K562 (cell line): Measurements from ENCODE around the gene TSSK6. TPM values are rescaled to one million over a fixed set of nuclear protein-coding genes. Genes with fewer than 3 reads are reported as not detected.

ENCODE experiments used
- ATAC-seq: fragments of 200-7000 bp; cut with Tn5 transposase; 3 replicates; pipeline ENCODE4 v1.9.1; 2020; ENCODE audit warnings: moderate library complexity
- BruUV-seq: library from RNA; stranded (reverse); fragments of 400-500 nt; replicated peaks from 2 replicates; lab custom pipeline; 2021; lab: Mats Ljungman, UMichigan
- CTCF ChIA-PET: fragments of 300-600 bp; formaldehyde crosslinking; extraction: SDS; loops from one replicate; lab custom pipeline; 2021; ENCODE audit warnings: low intra/inter-chr PET ratio; lab: Yijun Ruan, JAX
- POLR2A ChIA-PET: fragments of 300-600, 350-650 bp; sonication (Branson Sonifier 250); formaldehyde crosslinking; extraction: SDS; loops from one replicate; lab custom pipeline; 2021; ENCODE audit warnings: antibody characterized with exemption, inconsistent platforms; lab: Yijun Ruan, JAX
- DNase-seq, 4 experiments: peaks; one replicate each; pipeline versions ENCODE4 v3.0.0 to v3.0.0-alpha.2; 2011 to 2018; ENCODE audit warnings: low spot score in 3 of 4, mixed read lengths in 3 of 4; ENCODE audit errors: extremely low read depth in 1 of 4
- FAIRE-seq: peaks from 2 replicates; lab custom pipeline; 2011; peaks lifted over from hg19 to GRCh38; lab: Jason Lieb, UNC
- H2AFZ ChIP-seq: 2 replicates; pipeline ENCODE4 v1.6.0; 2011; ENCODE audit warnings: low read depth, low read length, control low read depth, inconsistent platforms
- H3K27ac ChIP-seq: fragments of 200-600 bp; 3 replicates; pipeline ENCODE4 v1.8.0; 2011; ENCODE audit warnings: low read depth, mild to moderate bottlenecking, control low read depth, inconsistent platforms, low read length, moderate library complexity, mixed read lengths; ENCODE audit errors: extremely low read depth
- H3K27me3 ChIP-seq, 2 experiments: fragments of 300-600 bp in 1 of 2; 2 replicates in 1 of 2; 3 replicates in 1 of 2; pipeline versions ENCODE4 v1.6.0 to v1.8.0; 2011; ENCODE audit warnings: inconsistent platforms in 2 of 2, low read length in 2 of 2, mild to moderate bottlenecking in 1 of 2, mixed read lengths in 1 of 2, moderate library complexity in 1 of 2; ENCODE audit not compliant: control insufficient read depth in 2 of 2, insufficient read depth in 2 of 2
- H3K36me3 ChIP-seq: fragments of 300-600 bp; 3 replicates; pipeline ENCODE4 v1.8.0; 2011; ENCODE audit warnings: mild to moderate bottlenecking, low read length, inconsistent platforms; ENCODE audit not compliant: control insufficient read depth, insufficient read depth
- H3K4me1 ChIP-seq, 2 experiments: fragments of 200-600 bp in 1 of 2; replicated peaks in 1 of 2; 2 replicates in 1 of 2; 3 replicates in 1 of 2; pipeline versions ENCODE4 v1.5.1 to v1.8.0; 2011; ENCODE audit warnings: inconsistent platforms in 2 of 2, low read length in 2 of 2, mild to moderate bottlenecking in 1 of 2, mixed read lengths in 1 of 2, moderate library complexity in 1 of 2; ENCODE audit not compliant: control insufficient read depth in 2 of 2, insufficient read depth in 2 of 2
- H3K4me2 ChIP-seq: 2 replicates; pipeline ENCODE4 v1.6.1; 2011; ENCODE audit warnings: low read length, control low read depth, inconsistent platforms, mixed read lengths; ENCODE audit not compliant: insufficient read depth
- H3K4me3 ChIP-seq: fragments of 200-600 bp; sonication (generic), shearing (Covaris generic); 2 replicates; pipeline ENCODE4 v1.5.1; 2016; ENCODE audit warnings: control low read depth, inconsistent platforms
- H3K79me2 ChIP-seq: fragments of 200-600 bp; 3 replicates; pipeline ENCODE4 v1.8.0; 2011; ENCODE audit warnings: low read length, inconsistent platforms; ENCODE audit not compliant: control insufficient read depth, insufficient read depth
- H3K9ac ChIP-seq, 2 experiments: 2 replicates each; pipeline versions ENCODE4 v1.6.0 to v1.6.1; 2011; ENCODE audit warnings: low read depth in 2 of 2, low read length in 2 of 2, control low read depth in 1 of 2, inconsistent platforms in 1 of 2, mild to moderate bottlenecking in 1 of 2, mixed read lengths in 1 of 2; ENCODE audit not compliant: insufficient read depth in 1 of 2
- H3K9me1 ChIP-seq: one replicate; pipeline ENCODE4 v1.6.0; 2011; ENCODE audit warnings: inconsistent platforms, mild to moderate bottlenecking, low read length, moderate library complexity; ENCODE audit not compliant: control insufficient read depth, insufficient read depth
- H3K9me3 ChIP-seq: replicated peaks from 2 replicates; pipeline ENCODE4 v1.5.1; 2011; ENCODE audit warnings: low read depth, low read length, inconsistent platforms; ENCODE audit not compliant: control insufficient read depth, insufficient read depth
- H4K20me1 ChIP-seq: replicated peaks from 2 replicates; pipeline ENCODE4 v1.6.1; 2011; ENCODE audit warnings: low read length, inconsistent platforms, mixed read lengths; ENCODE audit not compliant: control insufficient read depth, insufficient read depth
- ARID1B ChIP-seq: fragments of 450-650 bp; IDR thresholded peaks from 2 replicates; pipeline ENCODE4 v1.6.1; 2016; ENCODE audit warnings: antibody characterized with exemption, mild to moderate bottlenecking, inconsistent platforms
- ATF2 ChIP-seq: sonication (generic); formaldehyde crosslinking; IDR thresholded peaks from 2 replicates; pipeline ENCODE4 v1.8.1; 2022; ENCODE audit warnings: missing genetic modification reagents
- ATF3 ChIP-seq, 2 experiments: fragments of 450-650 bp in 1 of 2; sonication (generic) in 1 of 2; formaldehyde crosslinking in 1 of 2; IDR thresholded peaks in 1 of 2; conservative IDR thresholded peaks in 1 of 2; 2 replicates each; pipeline versions ENCODE4 v1.6.1 to v1.8.1; 2016 to 2023; ENCODE audit warnings: mild to moderate bottlenecking in 2 of 2, moderate library complexity in 2 of 2, inconsistent platforms in 1 of 2, missing genetic modification reagents in 1 of 2
- CBX8 ChIP-seq: fragments of 200-600 bp; sonication (generic); IDR thresholded peaks from 2 replicates; pipeline ENCODE4 v1.6.1; 2012; ENCODE audit warnings: borderline replicate concordance, mixed run types, low read depth, mild to moderate bottlenecking, moderate library complexity, mixed read lengths, low read length, control low read depth, inconsistent platforms; ENCODE audit not compliant: poor library complexity, severe bottlenecking; ENCODE audit errors: extremely low read depth
- CC2D1A ChIP-seq: fragments of 450-650 bp; IDR thresholded peaks from 2 replicates; pipeline ENCODE4 v1.6.1; 2017; ENCODE audit warnings: mild to moderate bottlenecking
- CHCHD3 ChIP-seq: fragments of 250-450 bp; sonication (Bioruptor Pico); IDR thresholded peaks from 2 replicates; pipeline ENCODE4 v2.1.2; 2022; ENCODE audit warnings: mild to moderate bottlenecking
- CHD1 ChIP-seq: fragments of 200-600 bp; sonication (generic); IDR thresholded peaks from one replicate; pipeline ENCODE4 v1.6.1; 2012; ENCODE audit warnings: mild to moderate bottlenecking, moderate library complexity, low read length, inconsistent platforms
- CXXC5 ChIP-seq: fragments of 250-450 bp; sonication (Bioruptor Pico); IDR thresholded peaks from 2 replicates; pipeline ENCODE4 v1.8.0; 2022; ENCODE audit warnings: inconsistent platforms, mild to moderate bottlenecking, moderate library complexity
- HDAC6 ChIP-seq: IDR thresholded peaks from 2 replicates; pipeline ENCODE4 v1.6.1; 2012; ENCODE audit warnings: low read depth, mild to moderate bottlenecking, control low read depth, inconsistent platforms, low read length, moderate library complexity
- KLF1 ChIP-seq: fragments of 450-650 bp; IDR thresholded peaks from 2 replicates; pipeline ENCODE4 v1.6.1; 2016; ENCODE audit warnings: missing genetic modification characterization, missing compliant biosample characterization
- PRDM10 ChIP-seq: fragments of 450-650 bp; IDR thresholded peaks from 2 replicates; pipeline ENCODE4 v1.6.1; 2018; ENCODE audit not compliant: partially characterized antibody
- RBM34 ChIP-seq: fragments of 200-400 bp; formaldehyde crosslinking; IDR thresholded peaks from 2 replicates; pipeline ENCODE4 v1.6.1; 2018; ENCODE audit warnings: low read length, borderline replicate concordance; ENCODE audit not compliant: insufficient read depth
- SETDB1 ChIP-seq: IDR thresholded peaks from one replicate; pipeline ENCODE4 v1.6.1; 2012; ENCODE audit warnings: low read length, control low read depth, inconsistent platforms
- SMARCA5 ChIP-seq: fragments of 450-650 bp; IDR thresholded peaks from 2 replicates; pipeline ENCODE4 v1.6.1; 2016
- SRSF7 ChIP-seq: fragments of 200-400 bp; formaldehyde crosslinking; optimal IDR thresholded peaks from 2 replicates; pipeline ENCODE3; 2017; ENCODE audit warnings: mild to moderate bottlenecking, low read depth, low read length
- WGBS: fragments of 100-300 bp; shearing (Covaris generic); methylation state at CpG from one replicate; pipeline ENCODE4 v1.1.6; 2016; ENCODE audit warnings: low coverage, mixed read lengths; ENCODE audit not compliant: insufficient coverage; ENCODE audit errors: missing lambda C conversion rate; 5-methylcytosine and 5-hydroxymethylcytosine counted together
- in situ Hi-C: fragments of 300-500 bp; cut with MboI; formaldehyde crosslinking; loops from 4 replicates; pipeline ENCODE4 v1.15.0; 2018; ENCODE audit warnings: inconsistent platforms, mixed read lengths
- intact Hi-C: fragments of 100-400 bp; cut with micrococcal nuclease; formaldehyde crosslinking; loops from 2 replicates; pipeline ENCODE4 v1.14.2; 2022
- polyA plus RNA-seq, 8 experiments: library from polyadenylated mRNA; depleted of rRNA in 4 of 8; stranded (reverse) in 5 of 8; unstranded in 3 of 8; fragments of >200 nt; fragmentation: Nextera tagmentation in 2 of 8; fragmentation: Illumina TruSeq in 1 of 8; extraction: Ambion mirVana in 2 of 8; extraction: Trizol in 1 of 8; gene quantifications; 2 replicates each; pipeline versions ENCODE4 v1.2.1 to v1.2.3, GENCODE V29; 2011 to 2014; ENCODE audit warnings: inconsistent platforms in 1 of 8, missing spikeins in 1 of 8
- total RNA-seq, 7 experiments: library from RNA; depleted of rRNA in 6 of 7; stranded (reverse); fragments of >200 nt in 6 of 7; fragmentation: Illumina TruSeq in 2 of 7; extraction: Trizol in 2 of 7; gene quantifications; 2 replicates each; pipeline versions ENCODE4 v1.2.1 to v1.2.3, GENCODE V29; 2011 to 2021; ENCODE audit warnings: low replicate concordance in 1 of 7

TSSK6 gene
- total and polyA plus RNA-seq, 9 of the 15 experiments (the other 6 are each of a cell fraction or from before 2014, with no cell fraction given): 0.21 to 2.6 (median 1.5) TPM; not detected in 3

GRCh38 chr19:19558636-19559035 lies 43.3 kb upstream of the TSSK6 start:
- no peak overlapping the region for H3K27ac ChIP-seq
- FAIRE-seq (no peak), ATAC-seq (no peak), DNase-seq (no peak)
- no peaks in the 10 kb centered on the region for H3K36me3 ChIP-seq
- H3K79me2 ChIP-seq: no peaks in the 10 kb centered on the region
- no peak overlapping the region for H3K4me2 ChIP-seq
- POLR2A ChIA-PET: interaction anchor here (1.1 kb wide), 1 partner anchor 11 kb away, joined by 3 read pairs; no protein-coding TSS in a partner anchor
- BruUV-seq: no TSS peak
- CTCF ChIA-PET: no interaction called here
- H3K9me1 ChIP-seq: no peaks in the 10 kb centered on the region
- H3K9me3 ChIP-seq: no peaks in the 10 kb centered on the region
- no peak overlapping the region for H2AFZ ChIP-seq
- WGBS: 10% methylated on average over 16 of the region's 16 CpGs
- intact Hi-C loops: no loop called here
- in situ Hi-C loops: loop anchor here (10.0 kb wide), 1 partner anchor 396 kb away; no protein-coding TSS in a partner anchor
- H3K4me3 ChIP-seq: no peak overlapping the region
- no peak overlapping the region for H3K9ac ChIP-seq
- H3K4me1 ChIP-seq: peaks cover 0 to 25% of the 10 kb centered on the region in 2 experiments; a peak in 2 of 5 replicates
- H4K20me1 ChIP-seq: peaks cover 7% of the 10 kb centered on the region; the same call in 1 of the 2 replicates
- peaks cover 0 to 21% of the 10 kb centered on the region in 2 experiments; a peak in 3 of 5 replicates for H3K27me3 ChIP-seq
- TF ChIP-seq SRSF7: no peak
- TF ChIP-seq CHD1: no peak
- no peak for TF ChIP-seq CBX8
- no peak for TF ChIP-seq SETDB1
- TF ChIP-seq SMARCA5: no peak
- TF ChIP-seq ATF3 (IDR thresholded peaks at IDR 0.05): no peak
- no peak for TF ChIP-seq ATF3 (CRISPR knock-in tag; conservative IDR thresholded peaks at IDR 0.05)
- TF ChIP-seq CHCHD3: no peak
- TF ChIP-seq CC2D1A: no peak
- TF ChIP-seq PRDM10: no peak
- no peak for TF ChIP-seq HDAC6
- TF ChIP-seq RBM34: no peak
- no peak for TF ChIP-seq ATF2 (CRISPR knock-in tag)
- no peak for TF ChIP-seq CXXC5
- TF ChIP-seq KLF1 (tag): no peak
- no peak for TF ChIP-seq ARID1B
